T-cell (primary cell): Measurements from ENCODE around the gene ZNF148. TPM values are rescaled to one million over a fixed set of nuclear protein-coding genes. Genes with fewer than 3 reads are reported as not detected.

Experiments used
- ATAC-seq, 4 experiments: fragments of 200-7000 bp in 3 of 4; fragments of 150-1000 bp in 1 of 4; cut with Tn5 transposase; replicated peaks in 1 of 4; 1 replicate in 3 of 4; 2 replicates in 1 of 4; pipeline ENCODE4 v1.10.0; 2021; ENCODE audit warnings: moderate library complexity in 3 of 4, mild to moderate bottlenecking in 2 of 4, moderate number of reproducible peaks in 1 of 4
- CTCF ChIA-PET, 2 donors: fragments of 300-600 bp; sonication (Branson Sonifier 250); formaldehyde crosslinking; loops; one replicate each; lab custom pipeline; 2022; ENCODE audit warnings: antibody characterized with exemption in 2 of 2; lab: Charles Lee
- POLR2A ChIA-PET, 2 donors: fragments of 300-600 bp; sonication (Branson Sonifier 250); formaldehyde crosslinking; loops; one replicate each; lab custom pipeline; 2022; ENCODE audit warnings: antibody characterized with exemption in 2 of 2; lab: Charles Lee
- DNase-seq, 35 experiments: peaks; one replicate each; pipeline versions ENCODE4 v3.0.0 to v3.0.0-alpha.2; 2013 to 2023
- H3K27ac ChIP-seq: one replicate; pipeline ENCODE4 v1.5.1; 2013; ENCODE audit warnings: low read length
- H3K27me3 ChIP-seq, 2 experiments: replicated peaks in 1 of 2; 1 replicate in 1 of 2; 2 replicates in 1 of 2; pipeline versions ENCODE4 v1.6.1 to v1.7.0; 2013; ENCODE audit warnings: low read length in 1 of 2, mixed read lengths in 1 of 2; ENCODE audit not compliant: control insufficient read depth in 2 of 2, insufficient read depth in 2 of 2; ENCODE audit errors: extremely low read depth in 1 of 2
- H3K36me3 ChIP-seq, 2 donors: 1 replicate in 1 of 2; 2 replicates in 1 of 2; pipeline versions ENCODE4 v1.6.1 to v1.7.0; 2013; ENCODE audit warnings: low read length in 1 of 2; ENCODE audit not compliant: control insufficient read depth in 2 of 2, insufficient read depth in 1 of 2; ENCODE audit errors: extremely low read depth in 1 of 2
- H3K4me1 ChIP-seq, 2 experiments: 1 replicate in 1 of 2; 2 replicates in 1 of 2; pipeline versions ENCODE4 v1.6.1 to v1.7.0; 2013; ENCODE audit warnings: low read length in 2 of 2, mixed read lengths in 1 of 2; ENCODE audit not compliant: insufficient read depth in 2 of 2, control insufficient read depth in 1 of 2; ENCODE audit errors: extremely low read depth in 1 of 2
- H3K4me3 ChIP-seq, 2 donors: 1 replicate in 1 of 2; 2 replicates in 1 of 2; pipeline versions ENCODE4 v1.5.1 to v1.7.0; 2013; ENCODE audit warnings: mild to moderate bottlenecking in 2 of 2, low read length in 1 of 2, moderate library complexity in 1 of 2; ENCODE audit not compliant: control insufficient read depth in 1 of 2; ENCODE audit errors: extremely low read depth in 1 of 2
- H3K9me3 ChIP-seq: 2 replicates; pipeline ENCODE4 v1.7.0; 2013
- H3K27ac Mint-ChIP-seq, 2 donors: one replicate each; pipeline ENCODE4 v1.8.0; 2020 to 2021; ENCODE audit warnings: mild to moderate bottlenecking in 2 of 2, mixed read lengths in 2 of 2
- H3K27me3 Mint-ChIP-seq, 2 donors: one replicate each; pipeline ENCODE4 v1.8.0; 2021 to 2022; ENCODE audit warnings: mixed read lengths in 2 of 2
- H3K36me3 Mint-ChIP-seq: one replicate; pipeline ENCODE4 v1.8.0; 2021; ENCODE audit warnings: mixed read lengths
- H3K4me1 Mint-ChIP-seq, 3 donors: one replicate each; pipeline ENCODE4 v1.8.0; 2020 to 2022; ENCODE audit warnings: mixed read lengths in 3 of 3, mild to moderate bottlenecking in 1 of 3
- H3K4me3 Mint-ChIP-seq, 3 donors: one replicate each; pipeline ENCODE4 v1.8.0; 2020 to 2022; ENCODE audit warnings: mild to moderate bottlenecking in 3 of 3, mixed read lengths in 3 of 3, moderate library complexity in 3 of 3
- H3K9me3 Mint-ChIP-seq, 3 donors: one replicate each; pipeline ENCODE4 v1.8.0; 2020 to 2022; ENCODE audit warnings: mixed read lengths in 3 of 3
- WGBS: methylation state at CpG from one replicate; pipeline ENCODE4 v1.1.5; 2013; ENCODE audit warnings: missing lambda C conversion rate; ENCODE audit not compliant: insufficient coverage; 5-methylcytosine and 5-hydroxymethylcytosine counted together
- total RNA-seq, 35 experiments: library from RNA in 6 of 35; stranded (reverse) in 6 of 35; fragments of 120-200 nt in 1 of 35; gene quantifications; one replicate each; pipeline versions ENCODE4 v1.2.1 to v1.2.4 and lab custom pipeline; 2013 to 2026

ZNF148 gene
- total RNA-seq, 5 donors from 2014 or later (not counting 1 experiment from before 2014, with no cell fraction given) = 46.5 to 50.6 (median 50.4) TPM

- H3K4me3 Mint-ChIP-seq = no peak overlapping the region
Observed at GRCh38 chr3:125194061-125194848, 180.9 kb downstream of the ZNF148 start.

GRCh38 chr3:125192190-125193035 lies 182.7 kb downstream of the ZNF148 start:
- Histone ChIP-seq H3K4me3 (no peak overlapping the region), H3K27me3 (peaks cover 0 to 5% of the 10 kb centered on the region in 2 experiments), H3K27ac (no peak overlapping the region), H3K36me3 (no peaks in the 10 kb centered on the region), H3K9me3 (no peaks in the 10 kb centered on the region), H3K4me1 (no peaks in the 10 kb centered on the region)
- 94% methylated on average over 3 of the region's 12 CpGs for WGBS
- no peaks in the 10 kb centered on the region for H3K36me3 Mint-ChIP-seq
- no peaks in the 10 kb centered on the region for H3K4me1 Mint-ChIP-seq
- CTCF ChIA-PET = interaction anchor here in 1 of 2 donors (0.5 kb wide), 1 partner anchor 246 kb away, joined by 3 read pairs; no protein-coding TSS in a partner anchor
- DNase-seq (no peak), ATAC-seq (no peak)
- peaks cover 5 to 6% of the 10 kb centered on the region in 2 donors for H3K27me3 Mint-ChIP-seq
- no peak overlapping the region for H3K27ac Mint-ChIP-seq
- H3K9me3 Mint-ChIP-seq = no peaks in the 10 kb centered on the region
- POLR2A ChIA-PET = no interaction called here
- no peak overlapping the region for H3K4me3 Mint-ChIP-seq

More at GRCh38 chr3:125194061-125194848, 180.9 kb downstream of the ZNF148 start:
- Histone ChIP-seq H3K4me3 (no peak overlapping the region), H3K36me3 (no peaks in the 10 kb centered on the region), H3K9me3 (no peaks in the 10 kb centered on the region), H3K4me1 (no peaks in the 10 kb centered on the region), H3K27me3 (peaks cover 0 to 5% of the 10 kb centered on the region in 2 experiments), H3K27ac (no peak overlapping the region)
- Mint-ChIP-seq H3K27ac (no peak overlapping the region), H3K9me3 (no peaks in the 10 kb centered on the region), H3K36me3 (no peaks in the 10 kb centered on the region), H3K27me3 (peaks cover 5 to 6% of the 10 kb centered on the region in 2 donors), H3K4me1 (no peaks in the 10 kb centered on the region)
- CTCF ChIA-PET = no interaction called here
- ATAC-seq = no peak
- DNase-seq = no peak
- POLR2A ChIA-PET = no interaction called here
- 90% methylated on average over 4 of the region's 7 CpGs for WGBS

GRCh38 chr3:125191730-125192129 lies 183.4 kb downstream of the ZNF148 start:
- H3K9me3 ChIP-seq = no peaks in the 10 kb centered on the region
- ChIA-PET POLR2A (no interaction called here), CTCF (no interaction called here)
- Mint-ChIP-seq H3K27ac (no peak overlapping the region), H3K27me3 (peaks cover 5 to 6% of the 10 kb centered on the region in 2 donors), H3K9me3 (no peaks in the 10 kb centered on the region), H3K4me1 (peaks cover 0 to under 1% (median 0%) of the 10 kb centered on the region in 3 donors), H3K4me3 (no peak overlapping the region), H3K36me3 (no peaks in the 10 kb centered on the region)
- no peak overlapping the region for H3K27ac ChIP-seq
- no peak overlapping the region for H3K4me3 ChIP-seq
- ATAC-seq (no peak), DNase-seq (no peak)
- 74% methylated on average over 5 of the region's 7 CpGs for WGBS
- no peaks in the 10 kb centered on the region for H3K36me3 ChIP-seq
- peaks cover 0 to 5% of the 10 kb centered on the region in 2 experiments for H3K27me3 ChIP-seq
- no peaks in the 10 kb centered on the region for H3K4me1 ChIP-seq

GRCh38 chr3:125191256-125191655 lies 183.9 kb downstream of the ZNF148 start:
- Mint-ChIP-seq H3K36me3 (no peaks in the 10 kb centered on the region), H3K27me3 (peaks cover 5 to 6% of the 10 kb centered on the region in 2 donors), H3K27ac (no peak overlapping the region), H3K4me1 (peaks cover 0 to 6% (median 1%) of the 10 kb centered on the region in 3 donors), H3K9me3 (no peaks in the 10 kb centered on the region), H3K4me3 (no peak overlapping the region)
- peaks cover 0 to 5% of the 10 kb centered on the region in 2 experiments for H3K27me3 ChIP-seq
- H3K4me1 ChIP-seq = no peaks in the 10 kb centered on the region
- ATAC-seq (no peak), DNase-seq (no peak)
- ChIA-PET CTCF (no interaction called here), POLR2A (no interaction called here)
- no peaks in the 10 kb centered on the region for H3K36me3 ChIP-seq
- 100% methylated on average over 1 of the region's 4 CpGs for WGBS
- no peak overlapping the region for H3K27ac ChIP-seq
- no peak overlapping the region for H3K4me3 ChIP-seq
- H3K9me3 ChIP-seq = no peaks in the 10 kb centered on the region

- no peak overlapping the region for H3K27ac Mint-ChIP-seq
- Histone ChIP-seq H3K4me1 (no peaks in the 10 kb centered on the region), H3K4me3 (no peak overlapping the region), H3K36me3 (no peaks in the 10 kb centered on the region), H3K27me3 (peaks cover 0 to 7% of the 10 kb centered on the region in 2 experiments), H3K27ac (no peak overlapping the region), H3K9me3 (no peaks in the 10 kb centered on the region)
- H3K36me3 Mint-ChIP-seq = no peaks in the 10 kb centered on the region
- peaks cover 5 to 6% of the 10 kb centered on the region in 2 donors for H3K27me3 Mint-ChIP-seq
- H3K4me3 Mint-ChIP-seq = no peak overlapping the region
- POLR2A ChIA-PET = no interaction called here
- CTCF ChIA-PET = no interaction called here
- WGBS = no CpG with 5 or more reads among the region's 3 CpGs
- no peaks in the 10 kb centered on the region for H3K9me3 Mint-ChIP-seq
- ATAC-seq (no peak), DNase-seq (no peak)
- peaks cover 0 to 9% (median 3%) of the 10 kb centered on the region in 3 donors for H3K4me1 Mint-ChIP-seq
Observed at GRCh38 chr3:125190786-125191185, 184.3 kb downstream of the ZNF148 start.

- H3K4me1 ChIP-seq = no peaks in the 10 kb centered on the region
- ATAC-seq (no peak), DNase-seq (no peak)
- ChIA-PET CTCF (no interaction called here), POLR2A (interaction anchor here in 1 of 2 donors (0.8 kb wide), 1 partner anchor 93 kb away, joined by 7 read pairs; no protein-coding TSS in a partner anchor)
- Mint-ChIP-seq H3K27me3 (peaks cover 0 to 5% of the 10 kb centered on the region in 2 donors), H3K9me3 (no peaks in the 10 kb centered on the region), H3K4me1 (peaks cover 0 to 9% (median 3%) of the 10 kb centered on the region in 3 donors), H3K4me3 (no peak overlapping the region), H3K27ac (no peak overlapping the region), H3K36me3 (no peaks in the 10 kb centered on the region)
- H3K36me3 ChIP-seq = no peaks in the 10 kb centered on the region
- peaks cover 0 to 10% of the 10 kb centered on the region in 2 experiments for H3K27me3 ChIP-seq
- no peak overlapping the region for H3K4me3 ChIP-seq
- no peak overlapping the region for H3K27ac ChIP-seq
- WGBS = 91% methylated on average over 4 of the region's 7 CpGs
- no peaks in the 10 kb centered on the region for H3K9me3 ChIP-seq
Observed at GRCh38 chr3:125189378-125190165, 185.6 kb downstream of the ZNF148 start.
